GM13976 (cell line): ENCODE measurements around the gene DOCK8.

Experiments
- DNase-seq: peaks from one replicate; pipeline ENCODE4 v3.0.0; 2012; ENCODE audit warnings: low spot score
- CTCF ChIP-seq: IDR thresholded peaks from 2 replicates; pipeline ENCODE4 v1.5.1; 2012; ENCODE audit warnings: borderline replicate concordance, mild to moderate bottlenecking; ENCODE audit not compliant: insufficient read depth; ENCODE audit errors: extremely low read depth, missing control alignments, control extremely low read depth
- in situ Hi-C: fragments of 300-500 bp; cut with MboI; formaldehyde crosslinking; loops from one replicate; pipeline ENCODE4 v1.12.0; 2022; ENCODE audit warnings: low sequenced_read_pairs, mixed read lengths, inconsistent platforms; ENCODE audit not compliant: unreplicated experiment

The DOCK8 gene

GRCh38 chr9:264231-264630, 49.6 kb downstream of the DOCK8 start:
- DNase-seq, result no peak
- in situ Hi-C loops, result no loop called here
- no peak for TF ChIP-seq CTCF

- no peak for TF ChIP-seq CTCF
- DNase-seq, result no peak
- in situ Hi-C loops, result no loop called here
Observed at GRCh38 chr9:265209-265870, 50.7 kb downstream of the DOCK8 start.

GRCh38 chr9:266228-266627, 51.6 kb downstream of the DOCK8 start:
- no peak for DNase-seq
- in situ Hi-C loops, result no loop called here
- TF ChIP-seq CTCF, result no peak

- no peak for TF ChIP-seq CTCF
- no peak for DNase-seq
- in situ Hi-C loops, result no loop called here
Observed at GRCh38 chr9:268616-269015, 54.0 kb downstream of the DOCK8 start.

GRCh38 chr9:269081-269711, 54.5 kb downstream of the DOCK8 start:
- TF ChIP-seq CTCF, result no peak
- in situ Hi-C loops, result no loop called here
- no peak for DNase-seq

- DNase-seq, result no peak
- in situ Hi-C loops, result no loop called here
- no peak for TF ChIP-seq CTCF
Observed at GRCh38 chr9:270657-271237, 56.1 kb downstream of the DOCK8 start.
